Measurements from ENCODE around the gene PLPP1. TPM values are rescaled to one million over a fixed set of nuclear protein-coding genes. Genes with fewer than 3 reads are reported as not detected.
"Not testable (repeated sequence)": the region's sequence is repeated elsewhere in the genome, so short reads cannot be mapped to it uniquely, and the experiment has no call there.

The PLPP1 gene
- polyA plus RNA-seq, 3 donors: 0.87 to 1.5 (median 0.98) TPM

DNA sequence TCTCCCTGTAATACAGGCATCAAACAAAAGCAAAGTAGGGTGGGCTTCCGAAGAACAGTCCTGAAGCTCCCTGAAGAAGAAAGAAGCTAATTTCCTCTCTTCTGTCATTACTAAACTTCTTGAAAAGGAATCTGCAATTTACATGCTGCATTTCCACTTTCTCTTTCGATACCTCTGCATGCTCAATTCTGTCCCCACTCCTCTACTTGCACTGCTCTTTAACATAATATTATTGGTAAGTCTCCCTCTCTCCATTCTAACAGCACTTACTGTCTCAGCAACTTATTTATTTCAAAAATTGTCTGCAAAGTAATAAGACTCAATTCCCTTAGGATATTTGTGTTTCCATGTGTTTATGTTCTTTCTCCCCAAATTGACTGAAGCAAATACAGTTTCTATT, 3.9 kb upstream of the PLPP1 start:
- Histone ChIP-seq H3K9me3 (replicated peaks in 1 of 2; ENCODE audit: control insufficient read depth in 1 of 2, insufficient read depth in 1 of 2, low read length in 2 of 2) (no peaks in the 10 kb centered on the region), H3K4me3 (replicated peaks in 1 of 3; ENCODE audit: low read depth in 2 of 3, low read length in 3 of 3) (no peak overlapping the region), H2AFZ (ENCODE audit: insufficient read depth, low read depth, low read length, poor library complexity, severe bottlenecking) (no peak overlapping the region), H3K27ac (ENCODE audit: low read depth in 1 of 2, low read length in 2 of 2) (no peak overlapping the region), H3K9ac (ENCODE audit: insufficient read depth, low read length, poor library complexity, severe bottlenecking) (no peak overlapping the region), H3K4me2 (replicated peaks; ENCODE audit: extremely low read depth, low read length, poor library complexity, severe bottlenecking) (peak overlapping the region; percentile 5), H3K4me1 (ENCODE audit: control insufficient read depth in 1 of 2, insufficient read depth in 2 of 2, low read length in 2 of 2) (peaks cover 9 to 26% of the 10 kb centered on the region in 2 donors), H3K36me3 (replicated peaks in 1 of 2; ENCODE audit: control insufficient read depth in 1 of 2, insufficient read depth in 2 of 2, low read length in 2 of 2) (no peaks in the 10 kb centered on the region), H4K20me1 (ENCODE audit: insufficient read depth, low read length) (no peaks in the 10 kb centered on the region), H3K79me2 (ENCODE audit: insufficient read depth, low read length) (no peaks in the 10 kb centered on the region), H3K27me3 (ENCODE audit: control insufficient read depth in 2 of 2, insufficient read depth in 2 of 2, low read length in 2 of 2) (peaks cover 5 to 22% of the 10 kb centered on the region in 2 donors)
- Mint-ChIP-seq H3K27ac (no peak overlapping the region), H3K27me3 (ENCODE audit: low read depth in 3 of 3) (peaks cover 14 to 28% (median 19%) of the 10 kb centered on the region in 3 donors), H3K36me3 (no peaks in the 10 kb centered on the region), H3K4me1 (peaks cover 25% of the 10 kb centered on the region), H3K4me3 (peak overlapping the region in 1 of 2 donors; percentile 55), H3K9me3 (peaks cover 0 to 2% (median 0%) of the 10 kb centered on the region in 7 donors)
- TF ChIP-seq, protein P1, sequence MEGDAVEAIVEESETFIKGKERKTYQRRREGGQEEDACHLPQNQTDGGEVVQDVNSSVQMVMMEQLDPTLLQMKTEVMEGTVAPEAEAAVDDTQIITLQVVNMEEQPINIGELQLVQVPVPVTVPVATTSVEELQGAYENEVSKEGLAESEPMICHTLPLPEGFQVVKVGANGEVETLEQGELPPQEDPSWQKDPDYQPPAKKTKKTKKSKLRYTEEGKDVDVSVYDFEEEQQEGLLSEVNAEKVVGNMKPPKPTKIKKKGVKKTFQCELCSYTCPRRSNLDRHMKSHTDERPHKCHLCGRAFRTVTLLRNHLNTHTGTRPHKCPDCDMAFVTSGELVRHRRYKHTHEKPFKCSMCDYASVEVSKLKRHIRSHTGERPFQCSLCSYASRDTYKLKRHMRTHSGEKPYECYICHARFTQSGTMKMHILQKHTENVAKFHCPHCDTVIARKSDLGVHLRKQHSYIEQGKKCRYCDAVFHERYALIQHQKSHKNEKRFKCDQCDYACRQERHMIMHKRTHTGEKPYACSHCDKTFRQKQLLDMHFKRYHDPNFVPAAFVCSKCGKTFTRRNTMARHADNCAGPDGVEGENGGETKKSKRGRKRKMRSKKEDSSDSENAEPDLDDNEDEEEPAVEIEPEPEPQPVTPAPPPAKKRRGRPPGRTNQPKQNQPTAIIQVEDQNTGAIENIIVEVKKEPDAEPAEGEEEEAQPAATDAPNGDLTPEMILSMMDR (IDR thresholded peaks at IDR 0.05): no peak
- intact Hi-C loops (cut with micrococcal nuclease): no loop called here
- WGBS (ENCODE audit: insufficient coverage): 35% methylated on average over 2 of the region's 2 CpGs
- no peak for DNase-seq

DNA sequence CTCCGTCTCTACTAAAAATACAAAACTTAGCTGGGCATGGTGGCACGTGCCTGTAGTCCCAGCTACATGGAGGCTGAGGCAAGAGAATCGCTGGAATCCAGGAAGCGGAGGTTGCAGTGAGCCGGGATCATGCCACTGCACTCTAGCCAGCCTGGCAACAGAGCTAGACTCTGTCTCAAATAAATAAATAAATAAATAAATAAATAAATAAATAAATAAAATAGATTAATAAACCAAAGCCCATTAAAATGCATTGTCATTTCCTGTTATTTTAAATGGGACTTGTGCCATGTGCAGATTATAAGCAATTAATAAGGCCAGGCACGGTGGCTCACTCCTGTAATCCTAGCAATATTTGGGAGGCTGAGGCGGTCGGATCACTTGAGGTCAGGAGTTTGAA, 2.6 kb upstream of the PLPP1 start:
- Histone ChIP-seq H3K27me3 (ENCODE audit: control insufficient read depth in 2 of 2, insufficient read depth in 2 of 2, low read length in 2 of 2) (peaks cover 8 to 30% of the 10 kb centered on the region in 2 donors), H3K4me1 (ENCODE audit: control insufficient read depth in 1 of 2, insufficient read depth in 2 of 2, low read length in 2 of 2) (peaks cover 9 to 26% of the 10 kb centered on the region in 2 donors)
- H3K9me3 Mint-ChIP-seq; H3K36me3 Mint-ChIP-seq; H3K27ac ChIP-seq (ENCODE audit: low read depth in 1 of 2, low read length in 2 of 2); H3K79me2 ChIP-seq (ENCODE audit: insufficient read depth, low read length); H3K4me2 ChIP-seq (replicated peaks; ENCODE audit: extremely low read depth, low read length, poor library complexity, severe bottlenecking); H3K36me3 ChIP-seq (replicated peaks in 1 of 2; ENCODE audit: control insufficient read depth in 1 of 2, insufficient read depth in 2 of 2, low read length in 2 of 2); intact Hi-C loops (cut with micrococcal nuclease); H3K4me3 ChIP-seq (replicated peaks in 1 of 3; ENCODE audit: low read depth in 2 of 3, low read length in 3 of 3); H3K9ac ChIP-seq (ENCODE audit: insufficient read depth, low read length, poor library complexity, severe bottlenecking); H4K20me1 ChIP-seq (ENCODE audit: insufficient read depth, low read length); DNase-seq; H3K9me3 ChIP-seq (replicated peaks in 1 of 2; ENCODE audit: control insufficient read depth in 1 of 2, insufficient read depth in 1 of 2, low read length in 2 of 2); H2AFZ ChIP-seq (ENCODE audit: insufficient read depth, low read depth, low read length, poor library complexity, severe bottlenecking); H3K4me3 Mint-ChIP-seq; H3K27ac Mint-ChIP-seq: not testable (repeated sequence)
- WGBS (ENCODE audit: insufficient coverage): 95% methylated on average over 4 of the region's 8 CpGs
- peaks cover 21 to 40% (median 30%) of the 10 kb centered on the region in 3 donors for H3K27me3 Mint-ChIP-seq (ENCODE audit: low read depth in 3 of 3)
- peaks cover 26% of the 10 kb centered on the region for H3K4me1 Mint-ChIP-seq
